Progenitor cell of endocrine pancreas (in vitro differentiated cells): ENCODE results near the gene ZSCAN4. TPM values are rescaled to one million over a fixed set of nuclear protein-coding genes. Genes with fewer than 3 reads are reported as not detected.
A peak's percentile ranks its signal among the peaks of the same experiment; 100 is the strongest.

Experiments used
- DNase-seq: peaks from one replicate; pipeline ENCODE4 v3.0.0; 2021; ENCODE audit warnings: low spot score; ENCODE audit not compliant: unreplicated experiment
- H3K27ac Mint-ChIP-seq: 2 replicates; pipeline ENCODE4 v1.8.0; 2021; ENCODE audit warnings: mild to moderate bottlenecking, moderate library complexity, mixed read lengths
- H3K27me3 Mint-ChIP-seq: 2 replicates; pipeline ENCODE4 v1.8.0; 2021; ENCODE audit warnings: mixed read lengths
- H3K36me3 Mint-ChIP-seq: 2 replicates; pipeline ENCODE4 v1.8.0; 2022; ENCODE audit warnings: mixed read lengths; ENCODE audit not compliant: insufficient read depth
- H3K4me1 Mint-ChIP-seq: 2 replicates; pipeline ENCODE4 v1.8.0; 2021; ENCODE audit warnings: low read depth, mixed read lengths
- H3K4me3 Mint-ChIP-seq: 2 replicates; pipeline ENCODE4 v1.8.0; 2021; ENCODE audit warnings: low read depth, mild to moderate bottlenecking, moderate library complexity, mixed read lengths
- H3K9me3 Mint-ChIP-seq: 2 replicates; pipeline ENCODE4 v1.8.0; 2021; ENCODE audit warnings: low read depth, mixed read lengths
- CTCF ChIP-seq: fragments of 200-600 bp; sonication (generic); IDR thresholded peaks from one replicate; pipeline ENCODE4 v1.5.0; 2021; ENCODE audit warnings: antibody characterized with exemption, mild to moderate bottlenecking; ENCODE audit not compliant: unreplicated experiment
- total RNA-seq: library from RNA; stranded (reverse); gene quantifications from 2 replicates; pipeline ENCODE4 v1.2.1, GENCODE V29; 2021

Gene ZSCAN4
- total RNA-seq, 1 donor from 2014 or later: not detected

GRCh38 chr19:57665261-57665806 is 3.4 kb upstream of the ZSCAN4 start:
- Mint-ChIP-seq H3K27me3 (peaks cover 19% of the 10 kb centered on the region), H3K27ac (no peak overlapping the region), H3K4me1 (no peaks in the 10 kb centered on the region), H3K4me3 (peak overlapping the region; percentile 79), H3K36me3 (no peaks in the 10 kb centered on the region), H3K9me3 (no peaks in the 10 kb centered on the region)
- no peak for TF ChIP-seq CTCF
- no peak for DNase-seq

- no peak for DNase-seq
- Mint-ChIP-seq H3K36me3 (no peaks in the 10 kb centered on the region), H3K27me3 (peaks cover 24% of the 10 kb centered on the region), H3K27ac (no peak overlapping the region), H3K4me3 (no peak overlapping the region), H3K9me3 (no peaks in the 10 kb centered on the region), H3K4me1 (no peaks in the 10 kb centered on the region)
- no peak for TF ChIP-seq CTCF
These were observed 1.5 kb upstream of the ZSCAN4 start for GRCh38 chr19:57667228-57667627.

- TF ChIP-seq CTCF: no peak
- no peaks in the 10 kb centered on the region for H3K9me3 Mint-ChIP-seq
- DNase-seq: no peak
- H3K27ac Mint-ChIP-seq: no peak overlapping the region
- no peaks in the 10 kb centered on the region for H3K4me1 Mint-ChIP-seq
- no peaks in the 10 kb centered on the region for H3K36me3 Mint-ChIP-seq
- peaks cover 31% of the 10 kb centered on the region for H3K27me3 Mint-ChIP-seq
- H3K4me3 Mint-ChIP-seq: no peak overlapping the region
These were observed 2.6 kb downstream of the ZSCAN4 start for GRCh38 chr19:57671124-57671895.

GRCh38 chr19:57672466-57672865 is 3.7 kb downstream of the ZSCAN4 start:
- no peaks in the 10 kb centered on the region for H3K36me3 Mint-ChIP-seq
- DNase-seq: no peak
- no peak overlapping the region for H3K27ac Mint-ChIP-seq
- no peaks in the 10 kb centered on the region for H3K4me1 Mint-ChIP-seq
- TF ChIP-seq CTCF: no peak
- peaks cover 36% of the 10 kb centered on the region for H3K27me3 Mint-ChIP-seq
- H3K4me3 Mint-ChIP-seq: no peak overlapping the region
- H3K9me3 Mint-ChIP-seq: no peaks in the 10 kb centered on the region

GRCh38 chr19:57675881-57676280 is 7.1 kb downstream of the ZSCAN4 start:
- no peak overlapping the region for H3K27ac Mint-ChIP-seq
- no peaks in the 10 kb centered on the region for H3K9me3 Mint-ChIP-seq
- no peak overlapping the region for H3K4me3 Mint-ChIP-seq
- no peak for DNase-seq
- TF ChIP-seq CTCF: no peak
- peaks cover 46% of the 10 kb centered on the region for H3K27me3 Mint-ChIP-seq
- no peaks in the 10 kb centered on the region for H3K36me3 Mint-ChIP-seq
- no peaks in the 10 kb centered on the region for H3K4me1 Mint-ChIP-seq
